HG03060 (cell line): ENCODE results near the gene SLC9A7.

ENCODE experiments used
- ATAC-seq: cut with Tn5 transposase; IDR thresholded peaks from one replicate; pipeline ENCODE4 v1.9.1; 2021; ENCODE audit warnings: low read depth, moderate number of reproducible peaks; ENCODE audit not compliant: unreplicated experiment

The SLC9A7 gene

GRCh38 chrX:46577221-46578005 lies 181.5 kb downstream of the SLC9A7 start:
- ATAC-seq = no peak

DNA sequence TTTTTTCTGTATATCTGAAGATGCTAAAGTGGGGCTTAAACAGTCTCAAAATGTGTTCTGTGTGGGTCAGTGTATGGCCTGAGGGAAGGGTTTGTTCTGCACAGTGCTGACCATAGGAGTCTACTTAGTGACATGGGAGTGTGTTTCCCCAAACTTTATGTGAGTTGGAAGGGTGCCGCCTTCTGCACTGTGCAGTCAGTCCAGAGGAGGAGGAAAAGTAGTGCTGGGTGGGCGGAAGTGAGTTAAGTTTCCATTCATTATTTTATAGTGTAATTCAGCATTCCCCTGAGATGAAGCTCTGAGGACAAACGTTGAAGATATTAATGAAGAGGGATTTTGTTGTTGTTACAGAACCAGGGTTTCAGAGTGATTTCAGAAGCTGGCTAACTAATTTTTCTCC lies 182.5 kb downstream of the SLC9A7 start:
- ATAC-seq = no peak

- no peak for ATAC-seq
Measured at GRCh38 chrX:46575991-46576392, 182.9 kb downstream of the SLC9A7 start.

DNA sequence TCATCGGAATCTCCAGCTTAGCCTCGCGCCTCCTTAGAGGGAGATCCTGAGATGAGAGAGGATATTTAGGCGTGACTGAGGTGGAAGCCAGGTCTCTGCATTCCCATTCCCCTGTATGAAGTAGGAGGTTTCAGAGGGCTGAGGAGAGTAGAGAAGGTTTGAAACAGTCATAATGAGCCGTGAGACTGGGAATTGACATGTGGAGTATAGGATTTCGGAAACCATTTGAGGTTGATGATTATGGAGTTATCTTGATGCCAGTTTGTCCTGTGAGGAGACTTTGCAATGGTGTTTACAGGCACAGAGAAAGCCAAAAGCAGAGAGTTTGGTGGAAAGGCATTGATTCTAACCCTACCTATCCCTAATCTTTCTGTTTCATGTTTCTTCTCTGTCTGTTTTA lies 183.3 kb downstream of the SLC9A7 start:
- no peak for ATAC-seq

DNA sequence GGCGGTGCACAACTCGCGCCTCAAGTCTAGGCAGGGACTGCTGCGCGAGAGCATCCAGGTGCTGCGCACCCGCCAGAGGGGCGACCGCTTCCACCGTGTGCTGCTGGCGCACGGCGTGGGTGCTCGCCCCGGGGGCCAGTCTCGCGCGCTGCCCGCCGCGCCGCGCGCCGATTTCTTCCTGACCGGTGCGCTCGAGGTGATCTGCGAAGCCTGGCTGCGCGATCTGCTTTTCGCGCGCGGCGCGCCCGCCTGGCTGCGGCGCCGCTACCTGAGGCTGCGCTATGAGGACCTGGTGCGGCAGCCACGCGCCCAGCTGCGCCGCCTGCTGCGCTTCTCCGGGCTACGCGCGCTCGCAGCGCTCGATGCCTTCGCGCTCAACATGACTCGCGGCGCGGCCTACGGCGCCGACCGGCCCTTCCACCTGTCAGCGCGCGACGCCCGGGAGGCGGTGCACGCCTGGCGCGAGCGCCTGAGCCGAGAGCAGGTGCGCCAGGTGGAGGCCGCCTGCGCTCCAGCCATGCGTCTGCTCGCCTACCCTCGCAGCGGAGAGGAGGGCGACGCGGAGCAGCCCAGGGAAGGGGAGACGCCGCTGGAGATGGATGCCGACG lies 184.0 kb downstream of the SLC9A7 start:
- ATAC-seq = no peak

GRCh38 chrX:46573892-46574773 lies 184.8 kb downstream of the SLC9A7 start:
- no peak for ATAC-seq

DNA sequence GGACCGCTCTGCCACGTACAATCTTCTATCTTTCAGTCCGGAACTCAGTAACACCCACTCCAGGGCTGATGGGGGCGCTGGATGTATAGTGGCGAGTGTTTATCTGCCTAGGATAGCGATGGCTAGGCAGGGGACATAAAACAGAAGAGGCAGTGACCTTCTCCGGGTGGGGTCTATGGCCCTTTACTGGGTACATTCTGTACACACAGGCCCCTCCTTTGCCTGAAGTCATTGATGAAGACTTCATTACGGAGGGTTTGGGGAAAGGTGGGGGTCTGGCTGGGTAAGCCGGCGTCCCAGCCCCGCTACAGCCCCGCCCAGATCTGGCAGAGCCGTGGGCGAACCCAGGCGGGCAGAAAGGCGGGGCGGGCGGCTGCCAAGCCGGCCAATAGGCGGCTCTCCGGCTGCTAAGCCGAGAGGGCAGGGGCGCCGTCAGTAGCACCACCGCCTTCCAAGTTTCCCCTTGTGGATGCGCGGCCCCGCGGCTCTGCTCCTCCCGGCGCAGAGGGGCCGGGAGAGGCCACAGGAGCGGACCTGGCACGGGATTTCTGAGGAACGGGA lies 185.5 kb downstream of the SLC9A7 start, which contains the start of gene CHST7:
Gene CHST7, plus strand, starts transcription at position 435 of the 561 bp plus-strand sequence. CDS start 167 bp downstream, outside the sequence.
- ATAC-seq = no peak

- peak; percentile 42 for ATAC-seq
Measured at GRCh38 chrX:46572340-46572936, 186.5 kb downstream of the SLC9A7 start.

GRCh38 chrX:46571423-46572339 lies 187.2 kb downstream of the SLC9A7 start:
- ATAC-seq = no peak

GRCh38 chrX:46569621-46570020 lies 189.3 kb downstream of the SLC9A7 start:
- no peak for ATAC-seq

GRCh38 chrX:46567388-46567787 lies 191.5 kb downstream of the SLC9A7 start:
- no peak for ATAC-seq

DNA sequence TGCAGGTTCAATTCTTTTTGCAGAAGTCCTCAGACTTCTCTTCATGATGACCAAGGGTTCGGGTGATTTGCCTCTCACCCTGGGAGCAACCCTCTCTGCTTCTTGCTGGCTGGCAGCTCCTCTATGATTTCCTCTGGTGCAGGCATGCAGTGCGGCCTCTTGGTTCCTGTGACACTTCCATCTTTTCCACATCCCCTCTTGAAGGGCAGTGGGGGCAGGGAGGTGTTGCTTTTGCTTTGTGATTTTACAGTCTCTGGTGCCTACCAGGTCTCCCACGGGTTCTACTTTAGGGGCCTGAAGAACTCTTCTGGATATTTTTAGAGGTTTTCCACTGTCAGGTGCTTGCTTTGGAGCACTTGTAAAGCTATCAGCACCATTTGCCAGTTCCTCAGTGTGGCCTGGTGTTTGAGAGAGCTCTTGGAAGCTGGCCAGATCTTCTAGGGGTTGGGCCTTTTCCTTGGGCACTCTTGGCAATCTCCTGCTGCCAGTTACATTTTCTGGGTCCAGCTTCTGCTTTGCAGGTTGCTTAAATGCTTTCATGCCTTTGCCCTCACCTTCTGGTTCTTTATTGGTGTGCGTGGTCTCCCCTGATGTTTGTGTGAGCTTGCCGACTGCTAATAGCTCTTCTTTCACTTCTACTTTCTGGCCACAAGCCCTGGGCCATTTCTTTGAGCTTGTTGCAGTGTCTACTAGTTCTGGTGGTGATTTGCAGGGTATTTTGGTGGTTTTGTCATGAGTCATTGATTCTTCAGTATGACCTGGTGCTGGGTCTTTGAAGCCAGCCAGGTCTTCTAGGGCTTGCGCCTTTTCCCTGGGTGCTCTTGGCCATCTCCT lies 196.9 kb downstream of the SLC9A7 start:
- ATAC-seq = peak; percentile 99

GRCh38 chrX:46559062-46559461 lies 199.9 kb downstream of the SLC9A7 start:
- ATAC-seq = no peak

GRCh38 chrX:46554942-46555341 lies 204.0 kb downstream of the SLC9A7 start:
- no peak for ATAC-seq

- ATAC-seq = no peak
Measured at GRCh38 chrX:46553935-46554334, 205.0 kb downstream of the SLC9A7 start.

DNA sequence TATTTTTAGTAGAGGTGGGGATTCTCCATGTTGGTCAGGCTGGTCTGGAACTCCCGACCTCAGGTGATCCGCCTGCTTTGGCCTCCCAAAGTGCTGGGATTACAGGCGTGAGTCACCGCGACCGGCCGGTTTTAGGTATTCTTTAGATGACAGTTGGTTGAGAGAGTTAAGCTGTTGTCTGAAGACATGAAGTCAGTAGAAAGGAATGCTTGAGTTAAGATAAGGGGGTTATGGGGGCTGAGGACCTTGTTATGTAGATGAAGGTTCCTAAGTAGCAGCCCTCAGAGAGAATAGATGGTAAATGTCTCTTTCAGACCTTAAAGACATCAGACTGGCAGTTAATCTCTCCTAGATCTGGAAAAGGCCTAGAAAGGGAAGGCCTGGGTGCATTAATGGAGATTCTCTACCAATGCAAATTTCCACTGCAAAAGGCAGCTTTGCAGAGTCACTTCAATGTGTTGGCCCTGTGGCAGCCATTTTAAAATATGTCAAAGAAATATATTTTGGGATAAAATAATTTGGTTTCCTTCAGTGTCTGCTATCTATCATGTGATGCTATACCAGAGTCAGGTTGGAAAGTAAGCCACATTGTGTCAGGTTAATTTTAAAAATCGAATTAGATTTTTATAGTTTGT lies 207.3 kb downstream of the SLC9A7 start:
- no peak for ATAC-seq

GRCh38 chrX:46549914-46550313 lies 209.0 kb downstream of the SLC9A7 start:
- ATAC-seq = no peak
